ENCODE measurements around the gene NBAS.

Gene NBAS

GRCh38 chr2:15176604-15177003 lies 384.5 kb downstream of the NBAS start:
- no peaks in the 10 kb centered on the region for H3K27me3 ChIP-seq (ENCODE audit: insufficient read depth, low read length)
- H3K27ac ChIP-seq (ENCODE audit: low read depth, low read length), result no peak overlapping the region
- no peak overlapping the region for H2AFZ ChIP-seq (ENCODE audit: low read length, unreplicated experiment)
- H3K79me2 ChIP-seq (ENCODE audit: control insufficient read depth, insufficient read depth, low read length, unreplicated experiment), result no peaks in the 10 kb centered on the region
- no peaks in the 10 kb centered on the region for H3K36me3 ChIP-seq (ENCODE audit: insufficient read depth, low read length)
- H3K4me1 ChIP-seq (ENCODE audit: control insufficient read depth, insufficient read depth, low read length, unreplicated experiment), result peaks cover 10% of the 10 kb centered on the region
- H3K4me3 ChIP-seq (ENCODE audit: low read depth, low read length), result no peak overlapping the region

GRCh38 chr2:15174567-15174966 lies 386.6 kb downstream of the NBAS start:
- Histone ChIP-seq H3K27ac (ENCODE audit: low read depth, low read length) (no peak overlapping the region), H2AFZ (ENCODE audit: low read length, unreplicated experiment) (no peak overlapping the region), H3K4me3 (ENCODE audit: low read depth, low read length) (no peak overlapping the region)

GRCh38 chr2:15173501-15173900 lies 387.6 kb downstream of the NBAS start:
- H3K79me2 ChIP-seq (ENCODE audit: control insufficient read depth, insufficient read depth, low read length, unreplicated experiment), result no peaks in the 10 kb centered on the region
- H3K27ac ChIP-seq (ENCODE audit: low read depth, low read length), result no peak overlapping the region
- H2AFZ ChIP-seq (ENCODE audit: low read length, unreplicated experiment), result no peak overlapping the region
- H3K4me3 ChIP-seq (ENCODE audit: low read depth, low read length), result no peak overlapping the region
- H3K27me3 ChIP-seq (ENCODE audit: insufficient read depth, low read length), result no peaks in the 10 kb centered on the region
- H3K36me3 ChIP-seq (ENCODE audit: insufficient read depth, low read length), result no peaks in the 10 kb centered on the region
- H3K4me1 ChIP-seq (ENCODE audit: control insufficient read depth, insufficient read depth, low read length, unreplicated experiment), result peaks cover 32% of the 10 kb centered on the region

More at GRCh38 chr2:15174567-15174966, 386.6 kb downstream of the NBAS start:
- H3K79me2 ChIP-seq (ENCODE audit: control insufficient read depth, insufficient read depth, low read length, unreplicated experiment), result no peaks in the 10 kb centered on the region
- H3K27me3 ChIP-seq (ENCODE audit: insufficient read depth, low read length), result no peaks in the 10 kb centered on the region
- no peaks in the 10 kb centered on the region for H3K36me3 ChIP-seq (ENCODE audit: insufficient read depth, low read length)
- H3K4me1 ChIP-seq (ENCODE audit: control insufficient read depth, insufficient read depth, low read length, unreplicated experiment), result peaks cover 25% of the 10 kb centered on the region

GRCh38 chr2:15172825-15173224 lies 388.3 kb downstream of the NBAS start:
- no peaks in the 10 kb centered on the region for H3K27me3 ChIP-seq (ENCODE audit: insufficient read depth, low read length)
- H3K79me2 ChIP-seq (ENCODE audit: control insufficient read depth, insufficient read depth, low read length, unreplicated experiment), result no peaks in the 10 kb centered on the region
- no peak overlapping the region for H2AFZ ChIP-seq (ENCODE audit: low read length, unreplicated experiment)
- H3K4me1 ChIP-seq (ENCODE audit: control insufficient read depth, insufficient read depth, low read length, unreplicated experiment), result peaks cover 32% of the 10 kb centered on the region
- no peak overlapping the region for H3K4me3 ChIP-seq (ENCODE audit: low read depth, low read length)
- H3K36me3 ChIP-seq (ENCODE audit: insufficient read depth, low read length), result no peaks in the 10 kb centered on the region
- no peak overlapping the region for H3K27ac ChIP-seq (ENCODE audit: low read depth, low read length)

GRCh38 chr2:15170070-15170775 lies 390.9 kb downstream of the NBAS start:
- H3K36me3 ChIP-seq (ENCODE audit: insufficient read depth, low read length), result no peaks in the 10 kb centered on the region
- H3K4me1 ChIP-seq (ENCODE audit: control insufficient read depth, insufficient read depth, low read length, unreplicated experiment), result peaks cover 22% of the 10 kb centered on the region
- no peaks in the 10 kb centered on the region for H3K79me2 ChIP-seq (ENCODE audit: control insufficient read depth, insufficient read depth, low read length, unreplicated experiment)
- H3K27me3 ChIP-seq (ENCODE audit: insufficient read depth, low read length), result no peaks in the 10 kb centered on the region
- peak overlapping the region; percentile 94 for H3K27ac ChIP-seq (ENCODE audit: low read depth, low read length)
- peak overlapping the region; percentile 69 for H3K4me3 ChIP-seq (ENCODE audit: low read depth, low read length)
- H2AFZ ChIP-seq (ENCODE audit: low read length, unreplicated experiment), result peak overlapping the region; percentile 51

- peaks cover 22% of the 10 kb centered on the region for H3K4me1 ChIP-seq (ENCODE audit: control insufficient read depth, insufficient read depth, low read length, unreplicated experiment)
- no peaks in the 10 kb centered on the region for H3K36me3 ChIP-seq (ENCODE audit: insufficient read depth, low read length)
- peak overlapping the region; percentile 94 for H3K27ac ChIP-seq (ENCODE audit: low read depth, low read length)
- no peaks in the 10 kb centered on the region for H3K79me2 ChIP-seq (ENCODE audit: control insufficient read depth, insufficient read depth, low read length, unreplicated experiment)
- peak overlapping the region; percentile 69 for H3K4me3 ChIP-seq (ENCODE audit: low read depth, low read length)
- no peaks in the 10 kb centered on the region for H3K27me3 ChIP-seq (ENCODE audit: insufficient read depth, low read length)
- H2AFZ ChIP-seq (ENCODE audit: low read length, unreplicated experiment), result peak overlapping the region; percentile 51
These were observed 391.6 kb downstream of the NBAS start for GRCh38 chr2:15169326-15170069.

- peaks cover 22% of the 10 kb centered on the region for H3K4me1 ChIP-seq (ENCODE audit: control insufficient read depth, insufficient read depth, low read length, unreplicated experiment)
- no peak overlapping the region for H3K27ac ChIP-seq (ENCODE audit: low read depth, low read length)
- H3K4me3 ChIP-seq (ENCODE audit: low read depth, low read length), result no peak overlapping the region
- H3K79me2 ChIP-seq (ENCODE audit: control insufficient read depth, insufficient read depth, low read length, unreplicated experiment), result no peaks in the 10 kb centered on the region
- no peaks in the 10 kb centered on the region for H3K27me3 ChIP-seq (ENCODE audit: insufficient read depth, low read length)
- no peaks in the 10 kb centered on the region for H3K36me3 ChIP-seq (ENCODE audit: insufficient read depth, low read length)
- no peak overlapping the region for H2AFZ ChIP-seq (ENCODE audit: low read length, unreplicated experiment)
These were observed 393.0 kb downstream of the NBAS start for GRCh38 chr2:15168116-15168515.

- Histone ChIP-seq H2AFZ (ENCODE audit: low read length, unreplicated experiment) (no peak overlapping the region), H3K27ac (ENCODE audit: low read depth, low read length) (no peak overlapping the region), H3K4me1 (ENCODE audit: control insufficient read depth, insufficient read depth, low read length, unreplicated experiment) (peaks cover 22% of the 10 kb centered on the region), H3K4me3 (ENCODE audit: low read depth, low read length) (no peak overlapping the region), H3K79me2 (ENCODE audit: control insufficient read depth, insufficient read depth, low read length, unreplicated experiment) (no peaks in the 10 kb centered on the region), H3K27me3 (ENCODE audit: insufficient read depth, low read length) (no peaks in the 10 kb centered on the region), H3K36me3 (ENCODE audit: insufficient read depth, low read length) (no peaks in the 10 kb centered on the region)
These were observed 394.3 kb downstream of the NBAS start for GRCh38 chr2:15166878-15167277.

GRCh38 chr2:15163326-15163725 lies 397.8 kb downstream of the NBAS start:
- Histone ChIP-seq H2AFZ (ENCODE audit: low read length, unreplicated experiment) (no peak overlapping the region), H3K27me3 (ENCODE audit: insufficient read depth, low read length) (no peaks in the 10 kb centered on the region), H3K36me3 (ENCODE audit: insufficient read depth, low read length) (no peaks in the 10 kb centered on the region), H3K4me1 (ENCODE audit: control insufficient read depth, insufficient read depth, low read length, unreplicated experiment) (no peaks in the 10 kb centered on the region), H3K79me2 (ENCODE audit: control insufficient read depth, insufficient read depth, low read length, unreplicated experiment) (no peaks in the 10 kb centered on the region), H3K4me3 (ENCODE audit: low read depth, low read length) (no peak overlapping the region), H3K27ac (ENCODE audit: low read depth, low read length) (no peak overlapping the region)

GRCh38 chr2:15162620-15163019 lies 398.5 kb downstream of the NBAS start:
- H2AFZ ChIP-seq (ENCODE audit: low read length, unreplicated experiment), result no peak overlapping the region
- H3K36me3 ChIP-seq (ENCODE audit: insufficient read depth, low read length), result no peaks in the 10 kb centered on the region
- no peaks in the 10 kb centered on the region for H3K79me2 ChIP-seq (ENCODE audit: control insufficient read depth, insufficient read depth, low read length, unreplicated experiment)
- no peak overlapping the region for H3K27ac ChIP-seq (ENCODE audit: low read depth, low read length)
- H3K27me3 ChIP-seq (ENCODE audit: insufficient read depth, low read length), result no peaks in the 10 kb centered on the region
- no peaks in the 10 kb centered on the region for H3K4me1 ChIP-seq (ENCODE audit: control insufficient read depth, insufficient read depth, low read length, unreplicated experiment)
- no peak overlapping the region for H3K4me3 ChIP-seq (ENCODE audit: low read depth, low read length)

Measured in ACC112 (cell line).